ENCODE measurements around the gene NUDT1.

- TF ChIP-seq CTCF (IDR thresholded peaks at IDR 0.05; ENCODE audit: low read length) (no peak), EZH2 (IDR thresholded peaks at IDR 0.05; ENCODE audit: borderline replicate concordance, low read length) (no peak)
These were observed 45.7 kb downstream of the NUDT1 start for GRCh38 chr7:2287745-2288144.
